CD4-positive, alpha-beta T cell treated with Interleukin-4 for 1 hour (primary cell): ENCODE measurements around the gene TMEM126B.

ENCODE experiments used
- DNase-seq, 2 donors: peaks; one replicate each; pipeline ENCODE4 v3.0.0-alpha.2; 2020 to 2022

TMEM126B gene

GRCh38 chr11:85685820-85686459 lies 57.5 kb downstream of the TMEM126B start, which contains the start of gene CCDC89:
Gene CCDC89 (minus strand): TSS chr11:85686195. CDS start chr11:85686130, 65 bp downstream.
- DNase-seq: no peak
